ELF-1 (cell line): ENCODE results near the gene WIPI1.
"Not testable (repeated sequence)": the region's sequence is repeated elsewhere in the genome, so short reads cannot be mapped to it uniquely, and the experiment has no call there.

Experiments
- DNase-seq: peaks from one replicate; pipeline ENCODE4 v3.0.0-alpha.2; 2016; ENCODE audit warnings: low read depth, low spot score

Gene WIPI1, protein sequence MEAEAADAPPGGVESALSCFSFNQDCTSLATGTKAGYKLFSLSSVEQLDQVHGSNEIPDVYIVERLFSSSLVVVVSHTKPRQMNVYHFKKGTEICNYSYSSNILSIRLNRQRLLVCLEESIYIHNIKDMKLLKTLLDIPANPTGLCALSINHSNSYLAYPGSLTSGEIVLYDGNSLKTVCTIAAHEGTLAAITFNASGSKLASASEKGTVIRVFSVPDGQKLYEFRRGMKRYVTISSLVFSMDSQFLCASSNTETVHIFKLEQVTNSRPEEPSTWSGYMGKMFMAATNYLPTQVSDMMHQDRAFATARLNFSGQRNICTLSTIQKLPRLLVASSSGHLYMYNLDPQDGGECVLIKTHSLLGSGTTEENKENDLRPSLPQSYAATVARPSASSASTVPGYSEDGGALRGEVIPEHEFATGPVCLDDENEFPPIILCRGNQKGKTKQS

GRCh38 chr17:68457168-68457538 is at the start of gene WIPI1:
Gene WIPI1 (minus strand): TSS chr17:68457496. CDS start chr17:68457421, 75 bp downstream.
- no peak for DNase-seq

GRCh38 chr17:68505951-68506350 is 48.7 kb upstream of the WIPI1 start:
- DNase-seq = no peak

- DNase-seq = no peak
These were observed 43.8 kb upstream of the WIPI1 start for GRCh38 chr17:68501074-68501473.

DNA sequence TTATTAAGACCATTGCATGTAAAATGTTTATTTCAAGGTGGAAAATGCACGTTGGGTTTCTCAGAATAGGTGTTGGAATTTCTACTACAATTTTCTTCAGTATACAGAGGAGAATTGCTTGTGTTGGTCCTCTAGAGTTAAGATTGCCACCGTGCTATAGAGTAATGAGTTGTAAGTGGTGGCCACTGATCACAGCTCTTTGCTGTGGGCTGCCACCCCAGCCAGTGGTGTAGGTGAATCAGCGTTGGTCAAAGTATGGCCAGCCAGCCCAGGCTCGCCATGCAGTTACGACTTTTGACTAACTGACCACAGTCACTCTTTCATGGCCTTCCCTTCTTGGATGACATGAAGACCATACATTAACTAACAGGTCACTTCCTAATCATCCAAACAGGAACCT is 42.3 kb upstream of the WIPI1 start:
- DNase-seq = no peak

DNA sequence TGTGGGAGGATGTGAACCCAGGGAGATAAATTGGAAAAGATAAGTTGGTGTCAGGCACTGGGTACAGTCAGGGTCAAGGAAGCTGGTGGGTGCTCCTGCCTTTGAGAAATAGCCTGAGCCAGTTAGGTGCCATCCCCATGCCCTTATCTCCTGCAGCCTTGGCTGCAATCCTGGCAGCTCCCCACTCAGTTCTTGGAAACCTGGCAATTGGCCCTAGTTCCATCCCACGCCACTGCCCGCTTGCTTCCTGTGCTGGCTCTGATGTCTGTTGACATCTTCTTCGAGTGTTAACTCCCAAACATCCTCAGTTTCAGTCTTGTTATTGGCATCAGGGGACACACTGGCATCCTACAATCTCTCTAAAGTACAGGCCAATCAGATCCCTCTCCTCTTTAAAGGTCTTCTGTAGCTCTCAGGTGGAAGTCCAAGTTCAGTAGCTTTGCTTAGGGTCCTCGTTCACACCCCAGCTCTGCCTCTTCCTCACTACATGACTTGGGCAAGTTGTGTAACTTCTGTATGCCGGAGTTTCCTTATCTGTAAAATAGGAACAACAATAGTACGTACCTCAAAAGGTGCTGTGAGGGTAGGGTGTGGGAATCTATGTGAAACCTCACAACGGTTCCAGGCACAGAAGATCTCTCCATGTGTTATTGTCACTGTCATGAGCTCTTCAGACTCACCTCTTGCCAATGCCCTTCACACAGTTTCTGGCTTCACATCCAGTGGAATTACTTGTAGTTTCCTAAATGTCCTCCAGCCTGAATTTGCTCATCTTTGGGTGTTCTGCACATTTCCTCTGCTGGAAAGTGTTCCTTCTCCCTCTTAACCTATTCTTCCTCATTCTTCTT is 41.4 kb upstream of the WIPI1 start:
- DNase-seq = no peak

GRCh38 chr17:68497885-68498319 is 40.6 kb upstream of the WIPI1 start:
- no peak for DNase-seq

DNA sequence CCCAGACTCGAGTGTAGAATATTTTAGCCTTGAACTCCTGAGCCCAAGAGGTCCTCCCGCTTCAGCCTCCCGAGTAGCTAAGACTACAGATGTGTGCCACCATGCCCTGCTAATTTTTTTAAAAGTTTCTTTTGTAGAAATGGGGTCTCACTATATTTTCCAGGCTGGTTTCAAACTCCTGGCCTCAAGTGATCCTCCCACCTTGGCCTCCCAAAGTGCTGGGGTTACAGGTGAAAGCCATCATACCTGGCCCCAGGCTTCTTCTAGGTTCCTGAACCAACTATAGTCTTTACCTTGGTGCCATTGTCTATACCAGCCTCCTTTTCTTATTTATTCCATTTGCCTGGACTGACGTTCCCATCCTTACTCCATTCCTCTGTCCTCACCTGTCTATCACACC is 37.8 kb upstream of the WIPI1 start:
- DNase-seq = no peak

DNA sequence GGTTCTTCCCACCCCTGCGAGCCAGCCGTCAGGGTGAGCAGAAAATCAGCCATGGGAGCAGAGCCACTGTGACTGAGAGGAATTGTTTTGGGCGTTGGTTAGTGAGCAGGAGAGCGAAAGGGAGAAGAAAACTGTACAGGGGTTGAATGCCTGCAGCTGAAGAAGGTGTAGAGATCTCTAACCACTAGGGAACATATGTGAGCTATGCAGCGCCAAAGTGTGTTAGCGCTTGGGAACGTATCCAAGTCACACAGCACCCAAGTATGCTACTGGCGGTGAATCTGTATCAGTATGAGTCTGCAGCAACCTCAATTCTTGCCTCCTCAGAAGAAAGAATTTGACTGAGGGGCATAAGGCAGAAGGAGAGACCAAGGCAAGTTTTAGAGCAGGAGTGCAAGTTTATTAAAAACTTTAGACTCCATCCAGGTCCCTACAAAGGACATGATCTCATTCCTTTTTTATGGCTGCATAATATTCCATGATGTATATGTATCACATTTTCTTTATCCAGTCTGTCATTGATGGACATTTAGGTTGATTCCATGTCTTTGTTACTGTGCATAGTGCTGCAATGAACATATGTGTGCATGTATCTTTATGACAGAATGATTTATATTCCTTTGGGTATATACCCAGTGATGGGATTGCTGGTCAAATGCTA is 35.2 kb upstream of the WIPI1 start:
- not testable (repeated sequence) for DNase-seq

GRCh38 chr17:68491381-68492231 is 34.3 kb upstream of the WIPI1 start:
- DNase-seq = no peak

DNA sequence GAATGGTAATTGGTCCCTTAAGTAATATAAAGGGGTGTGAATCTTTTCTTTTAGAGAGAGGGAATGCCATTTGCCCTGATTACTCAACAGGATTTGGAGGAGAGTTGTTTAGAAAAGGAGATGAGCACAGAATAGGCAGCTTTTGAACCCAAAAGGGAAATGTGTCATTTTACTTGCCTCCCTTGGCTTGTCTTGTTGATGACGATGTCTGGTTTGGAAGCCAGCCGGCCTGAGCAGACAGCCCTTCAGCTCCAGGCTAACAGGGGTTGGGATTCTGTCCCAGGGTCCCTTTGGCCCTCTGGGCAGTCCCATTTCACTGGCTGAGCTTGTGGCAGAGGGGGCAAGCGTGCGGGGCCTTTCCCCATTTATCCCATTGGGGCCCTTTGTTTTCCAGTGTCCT is 32.6 kb upstream of the WIPI1 start:
- peak; percentile 8 for DNase-seq

- no peak for DNase-seq
These were observed 27.2 kb upstream of the WIPI1 start for GRCh38 chr17:68484458-68484857.

GRCh38 chr17:68482576-68483041 is 25.3 kb upstream of the WIPI1 start:
- no peak for DNase-seq

DNA sequence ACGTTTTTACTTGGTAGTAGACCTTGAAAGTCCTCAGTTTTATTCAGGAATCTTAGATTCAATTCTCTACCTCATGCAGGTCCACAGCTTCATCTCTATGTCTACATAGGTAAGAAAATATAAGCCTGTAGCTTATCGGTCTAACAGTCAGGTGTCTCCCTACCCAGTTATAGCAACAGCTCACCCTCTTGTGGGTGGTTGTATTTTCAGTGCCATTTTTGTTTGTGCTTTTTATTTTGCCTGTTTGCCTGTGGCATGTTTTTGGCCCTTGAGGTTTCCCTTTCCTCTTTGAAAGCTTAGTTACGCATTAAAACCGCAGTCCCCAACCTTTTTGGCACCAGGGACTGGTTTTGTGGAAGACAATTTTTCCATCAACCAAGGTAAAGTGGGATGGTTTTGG is 23.6 kb upstream of the WIPI1 start:
- DNase-seq = no peak

GRCh38 chr17:68470961-68471360 is 13.7 kb upstream of the WIPI1 start:
- DNase-seq = no peak

DNA sequence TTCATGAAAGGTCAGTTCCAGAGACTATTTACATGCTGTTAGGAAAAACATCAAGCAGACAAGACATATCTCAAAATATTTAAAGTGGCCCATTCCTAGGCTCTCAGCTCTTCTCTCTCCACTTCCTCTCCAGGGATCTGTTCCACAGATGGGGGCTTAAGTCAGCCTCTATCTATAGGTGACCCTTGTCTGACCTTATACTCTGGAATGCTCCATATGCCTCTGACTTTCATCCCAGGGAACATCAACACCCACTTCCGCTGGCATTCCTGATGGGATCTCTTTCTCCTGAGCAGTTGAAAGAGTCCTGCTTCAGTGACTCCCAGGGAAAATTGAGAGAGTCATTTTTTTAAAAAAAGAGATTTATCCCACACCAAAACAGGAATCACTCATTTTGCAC is 11.5 kb upstream of the WIPI1 start:
- DNase-seq = peak; percentile 44

DNA sequence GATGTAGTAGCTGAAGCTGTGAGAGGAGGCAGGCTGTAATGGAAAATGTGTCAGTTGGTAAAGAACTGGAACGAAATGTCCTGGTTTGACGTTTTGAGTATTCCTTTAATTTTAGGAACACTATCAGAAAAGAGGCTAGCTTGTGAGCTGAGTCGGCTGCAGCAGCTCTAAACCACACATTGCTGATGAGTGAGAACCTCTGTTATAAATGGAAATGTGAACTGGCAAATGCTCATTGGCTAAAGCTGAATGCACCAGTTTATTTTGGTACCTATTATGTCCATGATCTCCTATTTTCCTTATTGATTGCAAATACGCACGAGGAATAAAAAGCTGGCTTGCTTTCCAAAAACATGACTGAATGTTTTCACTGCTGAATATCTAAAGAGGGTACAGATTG is 11.0 kb upstream of the WIPI1 start:
- DNase-seq = no peak

DNA sequence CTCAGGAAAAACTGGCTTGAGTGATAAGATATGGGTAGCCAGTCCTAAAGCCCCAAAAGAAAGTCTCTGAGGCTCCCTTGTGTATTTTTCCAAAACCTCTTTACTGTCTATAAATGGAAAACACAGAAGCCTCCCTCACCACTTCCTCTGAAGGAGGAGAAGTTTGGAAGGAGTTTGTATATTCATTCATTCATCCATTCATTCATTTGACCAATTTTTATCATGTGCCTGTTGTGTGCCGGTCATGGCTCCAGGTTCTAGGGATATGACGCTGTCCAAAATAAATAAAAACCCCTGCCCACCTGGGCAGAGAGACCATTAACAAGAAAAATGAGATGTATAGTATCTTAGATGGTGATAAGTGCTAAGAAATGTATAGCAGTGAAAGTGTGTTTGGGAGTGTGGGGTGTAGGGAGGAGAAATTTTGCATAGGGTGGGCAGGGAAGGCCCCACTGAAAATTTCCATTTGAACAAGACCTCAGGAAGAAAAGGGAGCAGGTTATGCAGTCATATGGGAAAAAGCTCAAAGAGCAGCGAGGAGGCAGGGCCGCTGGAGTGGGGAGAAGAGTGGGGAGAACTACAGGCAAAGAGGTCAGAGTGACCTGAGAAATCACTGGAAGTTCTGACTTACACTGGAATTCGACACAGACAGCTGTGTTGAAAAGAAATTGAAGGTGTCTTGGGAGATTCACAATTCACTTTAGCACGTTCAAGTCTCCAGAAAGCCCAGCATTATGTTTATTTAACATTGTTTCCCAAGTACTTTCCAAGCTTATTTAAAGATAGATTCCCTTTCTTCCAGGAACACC is 6.1 kb upstream of the WIPI1 start:
- no peak for DNase-seq

DNA sequence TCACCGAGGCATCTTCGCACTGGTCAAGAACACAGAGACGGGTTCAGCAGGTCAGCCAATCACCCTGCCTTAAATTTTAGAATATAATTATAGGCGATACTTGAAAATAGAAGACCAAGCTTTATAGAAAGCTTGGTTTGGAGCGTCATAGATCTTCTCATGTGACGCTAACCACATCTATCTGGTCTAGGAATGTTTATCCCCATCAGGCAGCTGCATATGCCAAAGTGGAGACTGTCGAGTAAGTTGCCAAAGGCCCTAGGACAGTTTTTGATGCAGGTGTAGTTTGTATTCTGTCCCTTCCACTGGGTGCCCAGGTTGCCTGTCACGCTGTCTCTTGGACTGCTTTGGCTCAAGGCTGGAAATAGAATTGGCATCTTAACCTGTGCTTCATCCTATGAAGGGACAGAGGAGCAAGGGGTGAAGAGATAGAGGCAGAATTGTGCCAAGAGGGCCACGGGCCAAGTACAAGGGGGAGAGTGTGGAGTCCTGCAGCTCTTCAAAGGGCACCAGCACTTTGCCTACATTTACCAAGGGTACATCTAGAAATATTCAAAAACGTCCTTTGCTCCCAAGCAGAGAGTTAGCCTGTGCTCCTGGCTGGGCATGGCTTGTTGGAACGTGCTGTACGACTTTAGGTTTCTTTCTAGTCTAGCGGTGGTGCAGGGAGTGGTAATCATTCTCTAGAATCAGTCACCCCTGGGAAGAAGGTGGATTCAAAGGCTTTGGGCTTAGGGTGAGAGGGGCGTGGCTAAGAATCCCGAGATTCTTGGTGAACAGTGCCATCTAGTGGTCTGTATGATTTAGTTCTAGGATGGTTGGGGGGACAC is 5.3 kb upstream of the WIPI1 start:
- DNase-seq = peak; percentile 82

DNA sequence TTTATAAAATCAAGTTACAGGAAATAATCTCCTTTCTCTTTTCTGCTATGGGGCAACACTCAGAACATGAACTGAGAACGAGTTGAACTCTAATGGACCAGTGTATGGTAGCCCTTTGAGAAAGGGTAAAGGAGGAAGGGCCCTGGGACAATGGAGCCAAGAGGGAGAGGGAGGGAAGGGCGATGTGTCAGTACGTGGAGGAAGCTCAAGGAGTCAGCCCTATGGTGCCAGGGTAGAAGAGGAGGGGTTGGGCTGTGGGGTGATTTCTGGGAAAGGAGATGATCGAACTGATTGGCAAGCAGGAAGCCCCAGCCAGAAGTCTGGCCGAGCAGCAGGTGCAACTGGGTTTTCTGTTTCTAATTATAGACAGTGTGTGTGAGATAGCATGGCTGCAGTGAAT is 4.3 kb upstream of the WIPI1 start:
- DNase-seq = no peak
